DND-41 (cell line): ENCODE results near the gene RFNG.

Experiments
- ATAC-seq: fragments of 200-7000 bp; cut with Tn5 transposase; 3 replicates; pipeline ENCODE4 v1.9.1; 2021; ENCODE audit warnings: low read depth; ENCODE audit not compliant: insufficient read depth
- DNase-seq: peaks from one replicate; pipeline ENCODE4 v3.0.0-alpha.2; 2020
- H2AFZ ChIP-seq: 2 replicates; pipeline ENCODE4 v1.6.0; 2012; ENCODE audit warnings: low read depth, low read length
- H3K27ac ChIP-seq: 2 replicates; pipeline ENCODE4 v1.5.1; 2012; ENCODE audit warnings: low read length, inconsistent platforms
- H3K27me3 ChIP-seq: fragments of 200-600 bp; sonication (generic); 2 replicates; pipeline ENCODE4 v1.6.0; 2012; ENCODE audit warnings: low read length, mild to moderate bottlenecking, inconsistent platforms; ENCODE audit not compliant: insufficient read depth, poor library complexity
- H3K36me3 ChIP-seq: 2 replicates; pipeline ENCODE4 v1.5.1; 2012; ENCODE audit warnings: low read length, inconsistent platforms; ENCODE audit not compliant: insufficient read depth
- H3K4me1 ChIP-seq: 2 replicates; pipeline ENCODE4 v1.5.1; 2012; ENCODE audit warnings: mild to moderate bottlenecking, low read length; ENCODE audit not compliant: insufficient read depth
- H3K4me2 ChIP-seq: 2 replicates; pipeline ENCODE4 v1.6.0; 2012; ENCODE audit warnings: mild to moderate bottlenecking, moderate library complexity, low read length, inconsistent platforms; ENCODE audit not compliant: insufficient read depth
- H3K4me3 ChIP-seq, 2 experiments: fragments of 200-600 bp in 1 of 2; shearing (Covaris generic) in 1 of 2; 2 replicates each; pipeline ENCODE4 v1.5.1; 2012 to 2016; ENCODE audit warnings: inconsistent platforms in 2 of 2, low read length in 2 of 2, mild to moderate bottlenecking in 2 of 2, low read depth in 1 of 2, moderate library complexity in 1 of 2
- H3K79me2 ChIP-seq: 2 replicates; pipeline ENCODE4 v1.6.0; 2012; ENCODE audit warnings: low read length, inconsistent platforms; ENCODE audit not compliant: insufficient read depth
- H3K9ac ChIP-seq: 2 replicates; pipeline ENCODE4 v1.6.0; 2012; ENCODE audit warnings: low read depth, mild to moderate bottlenecking, inconsistent platforms, low read length, moderate library complexity
- H3K9me3 ChIP-seq: 2 replicates; pipeline ENCODE4 v1.5.1; 2012; ENCODE audit warnings: low read length, moderate library complexity, mild to moderate bottlenecking, inconsistent platforms; ENCODE audit not compliant: insufficient read depth, severe bottlenecking
- H4K20me1 ChIP-seq: 2 replicates; pipeline ENCODE4 v1.6.0; 2012; ENCODE audit warnings: low read length; ENCODE audit not compliant: insufficient read depth
- CTCF ChIP-seq: IDR thresholded peaks from 2 replicates; pipeline ENCODE4 v1.5.1; 2012; ENCODE audit warnings: borderline replicate concordance, low read length, moderate library complexity, mild to moderate bottlenecking; ENCODE audit not compliant: poor library complexity, severe bottlenecking; ENCODE audit errors: extremely low read depth
- EZH2 ChIP-seq: IDR thresholded peaks from 3 replicates; pipeline ENCODE4 v1.6.1; 2012; ENCODE audit warnings: borderline replicate concordance, low read depth, mild to moderate bottlenecking, moderate library complexity, low read length, inconsistent platforms; ENCODE audit not compliant: severe bottlenecking

The RFNG gene

GRCh38 chr17:82022310-82022980, 29.2 kb downstream of the RFNG start, which contains the start of gene CENPX:
CENPX (minus strand) TSS chr17:82022878; CDS start chr17:82022861, 17 bp downstream.
- peak within 1 kb of the TSS; percentile 83 for H2AFZ ChIP-seq

GRCh38 chr17:82021900-82022309, 29.7 kb downstream of the RFNG start:
- no peak for DNase-seq
- Histone ChIP-seq H2AFZ (peak overlapping the region; percentile 72; the same call in 1 of the 2 replicates), H3K4me1 (peaks cover 43% of the 10 kb centered on the region), H4K20me1 (peaks cover 43% of the 10 kb centered on the region), H3K4me3 (peak overlapping the region; percentile 67 to 85), H3K36me3 (peaks cover 46% of the 10 kb centered on the region), H3K27ac (peak overlapping the region; percentile 73), H3K4me2 (peak overlapping the region; percentile 97), H3K9ac (peak overlapping the region; percentile 73), H3K9me3 (no peaks in the 10 kb centered on the region), H3K27me3 (no peaks in the 10 kb centered on the region), H3K79me2 (peaks cover 43% of the 10 kb centered on the region)
- ATAC-seq: no peak
- TF ChIP-seq CTCF (no peak), EZH2 (no peak)

More at GRCh38 chr17:82022310-82022980, 29.2 kb downstream of the RFNG start, which contains the start of gene CENPX:
- ATAC-seq (no peak; the same call in 1 of the 3 replicates), DNase-seq (no peak)
- Histone ChIP-seq H3K9me3 (no peaks in the 10 kb centered on the region), H3K4me2 (peak within 1 kb of the TSS; percentile 97), H3K9ac (peak within 1 kb of the TSS; percentile 85), H3K36me3 (peaks cover 47% of the 10 kb centered on the region), H3K4me3 (peak within 1 kb of the TSS; percentile 77 to 94), H3K4me1 (peaks cover 43% of the 10 kb centered on the region), H4K20me1 (peaks cover 45% of the 10 kb centered on the region), H3K27ac (peak within 1 kb of the TSS; percentile 73), H3K79me2 (peaks cover 43% of the 10 kb centered on the region), H3K27me3 (no peaks in the 10 kb centered on the region)
- no peak for TF ChIP-seq CTCF
- no peak for TF ChIP-seq EZH2

- no peak for ATAC-seq
- H4K20me1 ChIP-seq: peaks cover 43% of the 10 kb centered on the region
These were observed 30.3 kb downstream of the RFNG start for GRCh38 chr17:82021107-82021899.

More at GRCh38 chr17:82021107-82021899, 30.3 kb downstream of the RFNG start:
- TF ChIP-seq EZH2 (no peak), CTCF (peak; percentile 79)
- DNase-seq: peak; percentile 64
- Histone ChIP-seq H3K9ac (peak overlapping the region; percentile 73), H3K4me3 (peak overlapping the region; percentile 67 to 85; a peak in 3 of 4 replicates), H3K9me3 (no peaks in the 10 kb centered on the region), H3K36me3 (peaks cover 46% of the 10 kb centered on the region), H3K4me2 (peak overlapping the region; percentile 97), H3K27me3 (no peaks in the 10 kb centered on the region), H2AFZ (no peak overlapping the region), H3K27ac (peak overlapping the region; percentile 73; the same call in 1 of the 2 replicates), H3K79me2 (peaks cover 43% of the 10 kb centered on the region), H3K4me1 (peaks cover 43% of the 10 kb centered on the region)
